PC-9 (cell line): ENCODE results near the gene FAM117A. TPM values are rescaled to one million over a fixed set of nuclear protein-coding genes. Genes with fewer than 3 reads are reported as not detected.

Experiments used
- BruUV-seq: library from RNA; stranded (reverse); fragments of 400-500 nt; replicated peaks from 2 replicates; lab custom pipeline; 2021; lab: Mats Ljungman, UMichigan
- CTCF ChIA-PET: fragments of 300-600 bp; sonication (Branson Sonifier 250); formaldehyde crosslinking; loops from one replicate; lab custom pipeline; 2022; ENCODE audit warnings: antibody characterized with exemption; lab: Charles Lee
- POLR2A ChIA-PET: fragments of 300-600 bp; sonication (Branson Sonifier 250); formaldehyde crosslinking; loops from one replicate; lab custom pipeline; 2022; ENCODE audit warnings: antibody characterized with exemption; ENCODE audit not compliant: unreplicated experiment; lab: Charles Lee
- DNase-seq, 2 experiments: peaks; one replicate each; pipeline versions ENCODE4 v3.0.0 to v3.0.0-alpha.2; 2015 to 2022; ENCODE audit warnings: mixed read lengths in 1 of 2
- H2AFZ ChIP-seq: fragments of 200-600 bp; sonication (generic); 2 replicates; pipeline ENCODE4 v1.8.1; 2017; ENCODE audit warnings: antibody characterized with exemption
- H3F3A ChIP-seq: fragments of 200-600 bp; sonication (generic); 2 replicates; pipeline ENCODE4 v1.8.1; 2017; ENCODE audit warnings: antibody characterized with exemption, mild to moderate bottlenecking, low read depth; ENCODE audit not compliant: insufficient read depth
- H3K27ac ChIP-seq: fragments of 200-600 bp; sonication (generic); 2 replicates; pipeline ENCODE4 v1.6.1; 2016; ENCODE audit warnings: mixed run types
- H3K27me3 ChIP-seq: fragments of 200-600 bp; sonication (generic); 2 replicates; pipeline ENCODE4 v1.6.1; 2016; ENCODE audit warnings: low read depth, mixed run types; ENCODE audit not compliant: insufficient read depth
- H3K36me3 ChIP-seq: fragments of 200-600 bp; sonication (generic); 2 replicates; pipeline ENCODE4 v1.6.1; 2016; ENCODE audit warnings: low read depth, mixed run types
- H3K4me1 ChIP-seq: fragments of 200-600 bp; sonication (generic); replicated peaks from 2 replicates; pipeline ENCODE4 v1.6.1; 2016; ENCODE audit warnings: mixed run types; ENCODE audit not compliant: insufficient read depth
- H3K4me2 ChIP-seq: fragments of 200-600 bp; sonication (generic); 2 replicates; pipeline ENCODE4 v1.6.1; 2017; ENCODE audit warnings: mixed run types
- H3K4me3 ChIP-seq: fragments of 200-600 bp; sonication (generic); 2 replicates; pipeline ENCODE4 v1.6.1; 2016; ENCODE audit warnings: mixed run types
- H3K79me2 ChIP-seq: fragments of 200-600 bp; sonication (generic); 2 replicates; pipeline ENCODE4 v1.6.1; 2017; ENCODE audit warnings: low read depth, mixed run types
- H3K9me2 ChIP-seq: fragments of 200-600 bp; sonication (generic); 2 replicates; pipeline ENCODE4 v1.8.1; 2017; ENCODE audit warnings: mild to moderate bottlenecking; ENCODE audit not compliant: insufficient read depth
- H3K9me3 ChIP-seq: fragments of 200-600 bp; sonication (generic); 2 replicates; pipeline ENCODE4 v1.8.1; 2016; ENCODE audit warnings: low read depth; ENCODE audit not compliant: insufficient read depth
- H4K20me1 ChIP-seq: fragments of 200-600 bp; sonication (generic); 2 replicates; pipeline ENCODE4 v1.8.1; 2017; ENCODE audit not compliant: insufficient read depth
- CTCF ChIP-seq: fragments of 200-600 bp; sonication (generic); conservative IDR thresholded peaks from 2 replicates; pipeline ENCODE4 v1.6.1; 2017; ENCODE audit warnings: mixed run types, antibody characterized with exemption, mild to moderate bottlenecking, moderate library complexity
- EZH2 ChIP-seq: fragments of 200-600 bp; sonication (generic); IDR thresholded peaks from 2 replicates; pipeline ENCODE4 v1.8.0; 2017; ENCODE audit warnings: antibody characterized with exemption, low read depth
- intact Hi-C: fragments of 100-400 bp; cut with micrococcal nuclease; formaldehyde crosslinking; loops from one replicate; pipeline ENCODE4 v1.10.0; 2022; ENCODE audit not compliant: unreplicated experiment
- total RNA-seq: library from RNA; stranded (reverse); gene quantifications from 2 replicates; pipeline ENCODE4 v1.2.3, GENCODE V29; 2021

FAM117A gene
- total RNA-seq, 1 experiment from 2014 or later = 15.0 TPM

DNA sequence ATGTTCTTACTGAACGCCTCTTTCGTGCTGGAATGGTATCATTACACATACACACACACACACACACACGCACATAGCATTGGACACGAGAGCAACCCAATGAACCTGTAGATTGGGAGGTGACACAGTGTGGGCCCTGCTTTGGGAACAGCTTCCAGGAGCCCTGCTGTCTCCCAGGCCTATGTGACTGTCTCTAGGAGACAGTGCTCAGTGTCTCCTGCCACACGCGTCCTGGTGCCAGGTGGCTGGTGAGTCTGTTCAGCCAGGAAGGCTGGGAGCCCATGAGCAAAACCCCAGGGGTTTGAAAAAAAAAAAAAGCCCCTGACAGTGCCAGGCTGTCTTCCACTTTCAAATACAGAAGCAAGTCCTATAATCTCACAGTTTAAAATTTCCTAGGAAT lies 83.6 kb downstream of the FAM117A start:
- H3K9me3 ChIP-seq = no peaks in the 10 kb centered on the region
- peaks cover 13% of the 10 kb centered on the region for H3K27me3 ChIP-seq
- CTCF ChIA-PET = no interaction called here
- DNase-seq = no peak
- H2AFZ ChIP-seq = no peak overlapping the region
- H3K4me1 ChIP-seq = peaks cover 13% of the 10 kb centered on the region
- BruUV-seq = no TSS peak
- intact Hi-C loops = no loop called here
- peaks cover 20% of the 10 kb centered on the region for H3K79me2 ChIP-seq
- no peaks in the 10 kb centered on the region for H3K9me2 ChIP-seq
- H3F3A ChIP-seq = 0 out of 2 replicates have a peak, but pooled peaks cover 5% of the 10 kb centered on the region
- H3K27ac ChIP-seq = no peak overlapping the region
- no peak overlapping the region for H3K4me2 ChIP-seq
- POLR2A ChIA-PET = no interaction called here
- 0 out of 2 replicates have a peak, but pooled peaks cover 3% of the 10 kb centered on the region for H3K36me3 ChIP-seq
- no peak overlapping the region for H3K4me3 ChIP-seq
- peaks cover 13% of the 10 kb centered on the region; the same call in 1 of the 2 replicates for H4K20me1 ChIP-seq
- no peak for TF ChIP-seq CTCF
- TF ChIP-seq EZH2 = no peak

- H3K36me3 ChIP-seq = peaks cover 10% of the 10 kb centered on the region; the same call in 1 of the 2 replicates
- peaks cover 37% of the 10 kb centered on the region for H3K79me2 ChIP-seq
- no peak for TF ChIP-seq EZH2
- TF ChIP-seq CTCF = no peak
- H3F3A ChIP-seq = no peaks in the 10 kb centered on the region
- peak within 1 kb of the TSS; percentile 42 for H3K27ac ChIP-seq
- ChIA-PET CTCF (no interaction called here), POLR2A (no interaction called here)
- no peaks in the 10 kb centered on the region for H3K9me3 ChIP-seq
- H3K9me2 ChIP-seq = no peaks in the 10 kb centered on the region
- H3K27me3 ChIP-seq = peaks cover 6% of the 10 kb centered on the region
- peak; percentile 97 for DNase-seq
- H2AFZ ChIP-seq = peak within 1 kb of the TSS; percentile 91
- H3K4me3 ChIP-seq = peak within 1 kb of the TSS; percentile 85
- intact Hi-C loops = loop anchor here (10.0 kb wide), 1 partner anchor 53 kb away; no protein-coding TSS in a partner anchor
- no TSS peak for BruUV-seq
- peak within 1 kb of the TSS; percentile 89 for H3K4me2 ChIP-seq
- peaks cover 26% of the 10 kb centered on the region for H4K20me1 ChIP-seq
- peaks cover 13% of the 10 kb centered on the region for H3K4me1 ChIP-seq
Observed at GRCh38 chr17:49677933-49678847, 85.7 kb downstream of the FAM117A start, which contains the start of gene SPOP. Gene SPOP (minus strand): TSS chr17:49678097. CDS start chr17:49622810, 55,287 bp downstream.

GRCh38 chr17:49677134-49677932 lies 86.6 kb downstream of the FAM117A start:
- CTCF ChIA-PET = no interaction called here
- Histone ChIP-seq H3K79me2 (peaks cover 44% of the 10 kb centered on the region), H3K4me3 (peak overlapping the region; percentile 85), H3K36me3 (peaks cover 14% of the 10 kb centered on the region; the same call in 1 of the 2 replicates), H3K27me3 (peaks cover 6% of the 10 kb centered on the region; the same call in 1 of the 2 replicates), H3K4me1 (peaks cover 13% of the 10 kb centered on the region), H3F3A (no peaks in the 10 kb centered on the region), H3K9me3 (no peaks in the 10 kb centered on the region), H4K20me1 (peaks cover 32% of the 10 kb centered on the region), H3K4me2 (peak overlapping the region; percentile 89), H3K27ac (peak overlapping the region; percentile 42), H2AFZ (peak overlapping the region; percentile 91), H3K9me2 (no peaks in the 10 kb centered on the region)
- intact Hi-C loops = loop anchor here (10.0 kb wide), 1 partner anchor 53 kb away; no protein-coding TSS in a partner anchor
- TF ChIP-seq EZH2 (no peak), CTCF (no peak)
- BruUV-seq = TSS peak; percentile 53
- peak; percentile 83 to 93 for DNase-seq
- POLR2A ChIA-PET = interaction anchor here (0.5 to 0.6 kb wide), 3 partner anchors 315 to 744 kb away, joined by 10 to 20 read pairs (median 13); no protein-coding TSS in a partner anchor
